ENCODE measurements around the gene RNF151. TPM values are rescaled to one million over a fixed set of nuclear protein-coding genes. Genes with fewer than 3 reads are reported as not detected.

The RNF151 gene
- total RNA-seq, 1 donor from 2014 or later, result not detected

- Mint-ChIP-seq H3K27ac (ENCODE audit: unreplicated experiment) (peak overlapping the region; percentile 89), H3K9me3 (ENCODE audit: unreplicated experiment) (peaks cover 15% of the 10 kb centered on the region), H3K4me1 (ENCODE audit: low read depth, unreplicated experiment) (peaks cover 20% of the 10 kb centered on the region), H3K4me3 (ENCODE audit: unreplicated experiment) (peak overlapping the region; percentile 25), H3K36me3 (ENCODE audit: unreplicated experiment) (peaks cover 4% of the 10 kb centered on the region), H3K27me3 (ENCODE audit: unreplicated experiment) (peaks cover 20% of the 10 kb centered on the region)
- TF ChIP-seq CTCF (IDR thresholded peaks at IDR 0.05; ENCODE audit: partially characterized antibody, unreplicated experiment), result no peak
- no peak for DNase-seq
Measured at GRCh38 chr16:2005646-2006045, 39.0 kb downstream of the RNF151 start.

- no peak for TF ChIP-seq CTCF (IDR thresholded peaks at IDR 0.05; ENCODE audit: partially characterized antibody, unreplicated experiment)
- Mint-ChIP-seq H3K36me3 (ENCODE audit: unreplicated experiment) (peaks cover 4% of the 10 kb centered on the region), H3K4me3 (ENCODE audit: unreplicated experiment) (peak overlapping the region; percentile 92), H3K4me1 (ENCODE audit: low read depth, unreplicated experiment) (peaks cover 20% of the 10 kb centered on the region), H3K27me3 (ENCODE audit: unreplicated experiment) (peaks cover 20% of the 10 kb centered on the region), H3K27ac (ENCODE audit: unreplicated experiment) (peak overlapping the region; percentile 89), H3K9me3 (ENCODE audit: unreplicated experiment) (peaks cover 13% of the 10 kb centered on the region)
- no peak for DNase-seq
Measured at GRCh38 chr16:2006317-2006716, 39.7 kb downstream of the RNF151 start.

- Mint-ChIP-seq H3K27me3 (ENCODE audit: unreplicated experiment) (peaks cover 19% of the 10 kb centered on the region), H3K36me3 (ENCODE audit: unreplicated experiment) (peaks cover 4% of the 10 kb centered on the region), H3K9me3 (ENCODE audit: unreplicated experiment) (peaks cover 13% of the 10 kb centered on the region), H3K27ac (ENCODE audit: unreplicated experiment) (peak overlapping the region; percentile 94), H3K4me1 (ENCODE audit: low read depth, unreplicated experiment) (peaks cover 20% of the 10 kb centered on the region), H3K4me3 (ENCODE audit: unreplicated experiment) (peak overlapping the region; percentile 92)
- TF ChIP-seq CTCF (IDR thresholded peaks at IDR 0.05; ENCODE audit: partially characterized antibody, unreplicated experiment), result no peak
- no peak for DNase-seq
Measured at GRCh38 chr16:2007081-2007836, 40.6 kb downstream of the RNF151 start.

- Mint-ChIP-seq H3K36me3 (ENCODE audit: unreplicated experiment) (peaks cover 4% of the 10 kb centered on the region), H3K4me3 (ENCODE audit: unreplicated experiment) (peak overlapping the region; percentile 92), H3K9me3 (ENCODE audit: unreplicated experiment) (peaks cover 10% of the 10 kb centered on the region), H3K4me1 (ENCODE audit: low read depth, unreplicated experiment) (peaks cover 20% of the 10 kb centered on the region), H3K27ac (ENCODE audit: unreplicated experiment) (peak overlapping the region; percentile 94), H3K27me3 (ENCODE audit: unreplicated experiment) (peaks cover 16% of the 10 kb centered on the region)
- DNase-seq, result no peak
- TF ChIP-seq CTCF (IDR thresholded peaks at IDR 0.05; ENCODE audit: partially characterized antibody, unreplicated experiment), result no peak
Measured at GRCh38 chr16:2008009-2008526, 41.4 kb downstream of the RNF151 start.

- peaks cover 10% of the 10 kb centered on the region for H3K9me3 Mint-ChIP-seq (ENCODE audit: unreplicated experiment)
- TF ChIP-seq CTCF (IDR thresholded peaks at IDR 0.05; ENCODE audit: partially characterized antibody, unreplicated experiment), result no peak
- H3K4me1 Mint-ChIP-seq (ENCODE audit: low read depth, unreplicated experiment), result peaks cover 20% of the 10 kb centered on the region
- peak overlapping the region; percentile 84 for H3K27ac Mint-ChIP-seq (ENCODE audit: unreplicated experiment)
- no peak for DNase-seq
- H3K4me3 Mint-ChIP-seq (ENCODE audit: unreplicated experiment), result peak overlapping the region; percentile 92
- H3K27me3 Mint-ChIP-seq (ENCODE audit: unreplicated experiment), result peaks cover 16% of the 10 kb centered on the region
- H3K36me3 Mint-ChIP-seq (ENCODE audit: unreplicated experiment), result peaks cover 4% of the 10 kb centered on the region
Measured at GRCh38 chr16:2008631-2009163, 42.0 kb downstream of the RNF151 start.
